GM19324 (cell line): ENCODE data around the gene NOX3.
"Not testable (repeated sequence)": the region's sequence is repeated elsewhere in the genome, so short reads cannot be mapped to it uniquely, and the experiment has no call there.

ENCODE experiments used
- ATAC-seq: cut with Tn5 transposase; IDR thresholded peaks from one replicate; pipeline ENCODE4 v1.9.1; 2021; ENCODE audit warnings: mild to moderate bottlenecking, moderate library complexity; ENCODE audit not compliant: unreplicated experiment, low FRiP score

Gene NOX3

DNA sequence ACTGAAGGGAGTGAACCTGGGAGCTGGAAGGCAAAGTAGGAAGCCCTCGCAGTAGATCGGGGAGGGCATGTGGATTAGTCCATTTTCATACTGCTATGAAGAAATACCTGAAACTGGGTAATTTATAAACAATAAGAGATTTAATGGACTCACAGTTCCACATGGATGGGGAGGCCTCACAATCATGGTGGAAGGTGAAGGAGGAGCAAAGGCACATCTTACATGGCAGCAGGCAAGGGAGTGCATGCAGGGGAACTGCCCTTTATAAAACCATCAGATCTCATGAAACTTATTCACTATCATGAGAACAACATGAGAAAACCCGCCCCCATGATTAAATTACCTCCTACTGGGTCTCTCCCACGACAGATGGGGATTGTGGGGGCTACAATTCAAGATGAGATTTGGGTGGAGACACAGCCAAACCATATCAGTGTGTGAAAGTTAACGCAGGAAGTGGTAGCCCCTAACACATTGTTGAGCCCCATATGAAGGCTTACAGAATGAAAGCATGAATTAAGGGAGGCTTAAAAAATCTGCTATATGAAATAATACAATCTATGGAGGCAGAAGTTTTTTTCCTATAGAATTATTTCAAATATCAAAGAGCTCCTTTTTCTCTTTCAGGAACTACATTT lies 15.5 kb upstream of the NOX3 start:
- ATAC-seq = not testable (repeated sequence)

DNA sequence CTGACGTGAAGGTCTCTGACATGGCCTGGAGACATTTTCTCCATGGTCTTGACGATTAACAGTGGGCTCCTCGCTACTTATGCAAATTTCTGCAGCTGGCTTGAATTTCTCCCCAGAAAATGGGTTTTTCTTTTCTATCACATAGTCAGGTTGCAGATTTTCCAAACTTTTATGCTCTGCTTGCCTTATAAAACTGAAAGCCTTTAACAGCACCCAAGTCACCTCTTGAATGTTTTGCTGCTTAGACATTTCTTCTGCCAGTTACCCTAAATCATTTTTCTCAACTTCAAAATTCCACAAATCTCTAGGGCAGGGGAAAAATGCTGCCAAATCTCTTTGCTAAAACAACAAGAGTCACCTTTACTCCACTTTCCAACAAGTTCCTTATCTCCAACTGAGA lies 12.9 kb upstream of the NOX3 start:
- ATAC-seq = not testable (repeated sequence)

DNA sequence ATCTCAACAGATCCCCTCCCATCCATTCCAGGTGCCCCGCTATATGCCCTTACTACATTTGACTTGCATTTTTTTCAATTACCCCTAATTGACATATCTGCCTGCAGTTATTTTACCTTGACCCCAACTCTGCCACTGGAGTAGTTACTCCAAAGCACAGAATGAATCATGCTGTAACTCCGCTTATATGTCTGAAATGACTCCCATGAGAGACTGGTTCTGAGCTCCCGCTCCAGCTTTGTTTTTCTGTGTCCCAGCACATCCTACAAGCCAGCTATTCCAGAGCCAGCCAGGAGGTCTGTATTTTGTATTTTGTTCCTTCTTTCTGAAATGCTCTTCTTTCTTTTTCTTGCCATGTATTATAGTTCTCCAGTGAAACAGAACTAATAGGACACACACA lies 10.9 kb upstream of the NOX3 start:
- no peak for ATAC-seq

DNA sequence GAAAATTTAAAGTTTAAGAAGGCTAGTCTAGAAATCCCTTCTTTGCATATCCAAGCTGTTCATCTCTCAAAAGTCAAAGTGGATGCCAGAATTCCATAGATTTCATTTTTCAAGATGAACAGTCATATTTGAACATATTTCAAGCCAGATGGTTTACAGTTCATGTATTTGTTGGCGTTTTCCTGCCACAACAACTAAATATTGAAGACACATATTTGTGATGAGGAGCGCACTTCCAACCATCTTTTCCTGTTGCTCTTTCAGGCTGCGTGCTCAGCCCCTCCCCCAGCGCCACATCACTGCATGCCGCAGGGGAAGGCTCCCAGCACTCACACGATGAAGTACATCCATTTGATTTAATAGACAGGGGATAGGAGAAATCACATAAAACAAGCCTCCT lies 5.9 kb upstream of the NOX3 start:
- no peak for ATAC-seq

DNA sequence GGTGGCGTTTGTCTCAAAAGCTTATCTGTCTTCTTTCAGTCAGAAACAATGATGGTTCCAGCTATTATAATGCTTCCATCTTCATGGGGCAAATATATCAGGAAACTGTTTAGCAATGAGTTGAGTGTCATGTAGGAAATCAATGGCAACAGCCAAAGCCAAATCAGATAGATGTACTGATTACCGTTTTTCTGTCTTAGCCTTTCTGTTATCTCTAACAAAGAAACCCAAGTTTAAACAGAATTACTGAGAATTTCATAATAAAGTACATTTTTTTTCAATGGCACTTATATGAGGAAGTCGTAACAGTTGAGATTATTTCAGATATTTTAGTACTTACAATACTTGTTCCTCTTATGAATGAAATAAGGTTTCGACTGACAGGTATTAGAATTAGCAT lies 1.2 kb downstream of the NOX3 start:
- no peak for ATAC-seq

DNA sequence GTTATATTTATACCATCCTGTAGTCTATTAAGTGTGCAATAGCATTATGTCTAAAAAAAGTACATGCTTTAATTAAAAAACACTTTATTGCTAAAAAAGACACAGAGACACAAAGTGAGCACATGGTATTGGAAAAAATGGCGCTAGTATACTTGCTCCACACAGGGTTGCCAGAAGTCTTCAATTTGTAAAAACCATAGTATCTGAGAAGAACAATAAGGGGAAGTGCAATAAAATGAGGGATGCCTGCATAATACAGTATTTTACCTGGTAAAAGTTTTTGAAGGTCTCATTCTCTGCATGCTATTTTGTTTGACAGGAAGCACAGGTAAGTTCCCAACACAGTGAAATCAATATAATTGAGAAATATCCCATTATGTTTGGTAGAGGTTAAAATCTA lies 1.6 kb downstream of the NOX3 start:
- ATAC-seq = no peak

DNA sequence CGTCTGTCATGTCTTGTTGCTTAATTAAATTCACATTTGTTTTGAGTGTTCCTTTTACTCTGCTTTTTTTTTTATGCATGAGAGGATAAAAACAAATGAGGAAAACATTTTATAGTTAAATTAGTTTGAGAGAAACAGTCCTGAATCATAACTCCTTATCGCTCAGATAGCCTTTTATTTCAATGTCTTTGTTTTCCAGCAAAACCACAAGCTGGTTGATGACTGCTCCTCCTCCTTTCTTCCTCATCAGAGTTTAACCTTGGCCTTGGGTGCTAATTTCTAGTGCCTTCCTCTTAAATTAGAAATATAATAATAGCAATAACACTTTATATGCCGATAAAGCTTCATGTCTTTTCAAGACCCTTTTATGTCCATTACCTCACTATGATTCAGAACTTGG lies 3.1 kb downstream of the NOX3 start:
- no peak for ATAC-seq

DNA sequence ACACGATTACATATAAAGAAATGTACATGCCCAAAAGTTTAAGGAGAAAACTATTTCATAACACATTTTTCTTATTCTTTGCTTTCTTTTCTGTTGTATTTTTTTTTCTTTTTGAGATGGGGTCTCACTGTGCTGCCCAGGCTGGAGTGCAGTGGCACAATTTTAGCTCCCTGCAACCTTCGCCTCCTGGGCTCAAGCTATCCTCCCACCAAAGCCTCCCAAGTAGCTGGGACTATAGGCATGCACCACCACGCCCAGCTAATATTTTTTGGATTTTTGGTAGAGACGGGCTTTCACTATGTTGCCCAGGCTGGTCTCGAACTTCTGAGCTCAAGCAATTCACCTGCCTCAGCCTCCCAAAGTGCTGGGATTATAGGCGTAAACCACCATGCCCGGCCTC lies 4.1 kb downstream of the NOX3 start:
- not testable (repeated sequence) for ATAC-seq

DNA sequence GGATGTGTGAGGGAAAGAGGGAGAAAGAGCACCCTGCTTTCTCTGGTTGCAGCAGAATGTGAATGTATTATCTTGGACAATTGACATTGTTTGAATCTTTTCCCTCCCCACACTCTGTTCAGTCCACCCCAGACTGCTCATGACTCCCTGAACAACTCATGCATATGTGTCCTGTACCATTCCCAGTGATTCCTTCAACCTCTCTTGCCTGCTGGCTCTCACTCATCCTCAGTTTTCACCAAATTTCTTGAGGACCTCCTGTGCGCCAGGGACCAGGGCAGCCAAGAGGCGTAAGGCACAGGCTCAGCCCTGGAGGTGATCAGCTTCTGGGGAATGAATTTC lies 5.4 kb downstream of the NOX3 start:
- no peak for ATAC-seq

DNA sequence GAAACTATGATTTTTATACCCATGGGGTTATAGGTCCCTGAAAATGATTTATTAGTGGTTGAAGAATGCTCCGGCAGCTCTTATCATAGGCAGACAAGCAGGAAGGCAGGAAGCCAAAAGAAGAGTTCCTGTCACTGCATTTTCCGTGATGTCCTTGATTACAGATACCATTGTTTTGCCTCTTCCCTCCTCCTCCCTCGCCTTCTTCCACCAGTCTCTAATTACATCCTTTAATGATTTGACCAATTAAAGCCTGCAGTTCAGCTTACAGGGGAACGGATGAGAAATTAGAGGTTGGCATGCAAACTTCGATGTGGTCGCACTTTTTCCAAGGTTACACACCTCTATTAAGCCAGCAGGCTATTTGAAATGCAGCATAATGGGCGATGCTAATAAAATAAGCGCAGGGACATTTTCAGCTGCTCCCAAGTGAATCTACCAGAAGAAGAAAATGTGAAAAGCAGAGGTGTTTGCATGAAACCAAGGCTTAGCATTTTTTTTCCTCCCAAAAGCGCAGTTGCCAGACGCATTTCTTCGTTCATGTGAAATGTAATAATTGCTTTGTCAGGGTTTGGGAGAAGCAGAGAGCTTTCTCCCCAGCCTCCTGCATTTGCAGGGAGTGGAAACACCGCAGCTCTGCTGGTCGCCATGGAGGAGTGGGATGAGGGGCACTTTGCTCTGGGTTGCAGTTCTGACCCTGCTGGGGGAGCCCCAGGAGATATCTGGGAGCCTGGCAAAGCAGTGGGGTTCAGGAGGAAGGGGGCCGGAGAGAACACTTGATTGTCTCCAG lies 6.0 kb downstream of the NOX3 start:
- ATAC-seq = no peak

DNA sequence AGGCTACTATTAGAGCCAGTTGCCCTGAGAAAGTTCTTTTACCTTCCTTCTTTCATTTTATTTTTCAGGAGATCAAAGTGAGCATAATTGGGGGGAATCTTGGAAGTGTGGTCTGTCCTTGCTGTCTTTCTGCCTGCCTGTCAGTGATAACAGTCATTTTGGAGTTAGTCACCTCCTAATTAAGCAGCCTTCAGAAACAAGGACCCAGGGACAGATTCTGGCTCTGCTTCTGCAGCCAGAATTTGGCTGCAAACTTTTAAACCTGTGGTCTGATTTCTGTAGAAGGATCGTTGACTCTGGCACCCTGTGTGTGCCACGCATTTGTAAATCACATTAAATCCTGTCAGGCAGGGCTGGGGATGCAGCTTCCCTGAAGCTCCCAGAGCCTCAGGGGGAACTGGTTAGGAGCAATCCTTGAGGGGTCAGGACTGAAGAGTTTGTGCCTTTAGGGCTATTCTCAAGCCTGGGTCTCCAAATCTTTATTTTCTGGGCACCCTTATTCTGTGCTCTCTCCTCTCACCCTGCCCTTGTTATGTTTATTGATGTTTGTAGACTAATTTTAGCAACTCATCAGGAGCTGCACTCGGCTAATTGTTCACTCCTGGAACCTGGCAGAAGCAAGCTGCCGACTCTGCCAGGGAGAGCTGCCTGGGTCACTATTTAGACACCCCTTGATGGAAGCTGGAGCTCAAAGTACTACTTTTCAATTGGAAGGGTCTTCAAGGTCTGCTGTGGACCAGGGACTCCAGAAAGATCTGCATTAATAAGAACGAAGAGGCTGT lies 6.8 kb downstream of the NOX3 start:
- no peak for ATAC-seq

DNA sequence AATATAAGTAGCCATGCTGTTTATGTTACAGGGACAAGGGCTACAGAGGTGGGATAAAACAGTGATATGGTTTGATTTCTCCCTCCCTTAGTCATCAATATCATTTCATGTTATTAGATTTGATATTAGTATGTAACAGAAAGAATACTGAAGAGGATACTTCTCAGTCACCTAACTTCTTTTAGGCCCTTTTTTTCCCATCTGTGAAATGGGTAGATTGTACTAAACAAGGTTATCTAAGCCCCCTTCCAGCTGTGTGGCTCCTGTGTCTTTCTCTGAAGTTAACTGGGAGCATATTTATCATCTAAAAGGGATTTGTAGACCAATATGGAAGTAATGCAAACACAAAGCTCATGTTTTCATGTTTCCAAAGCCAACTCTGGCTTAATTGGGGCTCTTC lies 7.7 kb downstream of the NOX3 start:
- ATAC-seq = no peak

DNA sequence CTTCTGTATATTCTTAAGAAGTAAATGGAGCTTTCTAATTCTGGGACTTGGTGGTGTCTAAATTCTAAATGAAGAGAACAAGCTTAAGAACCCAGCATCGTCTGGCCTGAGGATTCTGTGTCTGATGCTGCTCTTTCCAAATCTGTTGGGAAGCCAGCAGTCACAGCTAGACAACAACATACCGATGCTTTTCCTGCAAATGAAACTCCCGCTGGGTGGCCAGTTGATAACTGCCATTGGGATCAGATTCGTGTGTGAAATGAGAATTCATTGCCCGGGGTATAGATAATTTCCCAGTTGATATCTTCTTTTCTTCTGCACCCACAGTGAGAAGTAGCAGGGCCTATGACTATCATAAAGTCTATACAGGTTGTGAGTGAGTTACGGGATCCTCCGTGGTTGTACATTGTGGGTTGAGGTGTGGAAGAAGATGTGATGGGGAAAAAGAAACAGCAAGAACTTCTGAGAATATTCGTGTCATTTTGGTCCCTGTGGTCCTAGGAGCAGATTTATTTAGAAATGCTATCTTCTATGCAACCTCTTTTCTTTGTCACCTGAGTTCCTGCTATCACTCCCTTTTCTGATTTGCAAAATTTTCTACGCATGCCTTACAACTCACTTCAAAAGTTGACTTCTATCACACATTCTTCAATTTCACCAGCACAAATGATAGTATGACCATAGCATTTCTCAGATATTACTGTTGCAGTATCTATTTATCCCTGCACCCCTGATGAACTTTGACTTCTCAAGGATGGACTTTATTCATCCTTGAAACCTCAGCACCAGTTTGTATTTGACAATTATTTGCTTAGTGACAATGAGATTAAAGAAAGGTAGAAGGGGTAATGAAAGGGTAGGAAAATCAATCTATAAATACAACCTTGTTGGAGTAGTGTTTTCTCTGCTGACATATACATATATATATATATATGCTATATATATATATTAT lies 10.4 kb downstream of the NOX3 start:
- ATAC-seq = no peak

DNA sequence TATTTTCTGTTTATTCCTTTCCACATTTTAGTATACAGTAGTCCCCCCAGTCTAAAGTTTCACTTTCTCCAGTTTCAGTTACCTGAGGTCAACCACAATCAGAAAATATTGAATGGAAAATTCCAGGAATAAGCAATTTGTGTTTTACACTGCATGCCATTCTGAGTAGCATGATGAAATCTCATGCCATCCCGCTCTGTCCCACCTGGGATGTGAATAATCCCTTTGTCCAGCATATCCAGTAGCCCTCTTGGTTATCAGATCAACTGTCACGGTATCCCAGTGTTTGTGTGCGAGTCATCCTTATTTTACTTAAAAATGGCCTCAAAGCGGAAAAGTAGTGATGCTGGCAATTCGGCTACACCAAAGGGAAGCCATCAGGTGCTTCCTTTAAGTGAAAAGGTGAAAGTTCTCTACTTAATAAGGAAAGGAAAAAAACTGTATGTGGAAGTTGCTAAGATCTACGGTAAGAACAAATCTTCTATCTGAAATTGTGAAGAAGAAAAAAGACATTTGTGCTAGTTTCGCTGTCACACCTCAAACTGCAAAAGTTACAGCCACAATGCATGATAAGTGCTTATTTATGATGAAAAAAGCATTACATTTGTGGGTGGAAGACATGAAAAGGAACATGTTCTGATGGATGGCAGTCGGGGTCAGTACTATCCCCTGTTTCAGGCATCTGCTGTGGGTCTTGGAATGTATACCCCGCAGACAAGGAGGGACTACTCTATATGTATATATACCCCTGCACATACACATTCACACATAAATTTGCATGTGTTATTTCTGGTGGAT lies 11.3 kb downstream of the NOX3 start:
- no peak for ATAC-seq

DNA sequence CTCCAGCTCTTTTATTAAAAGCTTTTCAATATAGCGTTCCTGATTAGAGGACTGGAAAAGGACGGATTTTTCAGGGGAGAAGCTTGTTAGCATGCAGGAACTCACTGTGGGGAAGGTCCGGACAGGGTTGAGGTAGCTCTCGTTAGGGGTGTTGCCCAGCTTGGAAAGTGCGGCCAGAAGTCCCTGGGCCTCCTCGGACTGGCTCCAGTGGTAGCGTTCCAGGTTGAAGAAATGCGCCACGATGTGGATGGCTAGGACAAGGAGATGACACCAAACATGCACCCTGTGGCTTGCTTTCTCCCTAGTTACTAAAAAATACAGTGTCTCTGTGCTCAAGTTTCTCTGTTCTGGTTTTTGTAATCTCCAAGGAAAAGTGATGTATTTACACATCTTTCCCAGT lies 12.5 kb downstream of the NOX3 start:
- ATAC-seq = no peak

DNA sequence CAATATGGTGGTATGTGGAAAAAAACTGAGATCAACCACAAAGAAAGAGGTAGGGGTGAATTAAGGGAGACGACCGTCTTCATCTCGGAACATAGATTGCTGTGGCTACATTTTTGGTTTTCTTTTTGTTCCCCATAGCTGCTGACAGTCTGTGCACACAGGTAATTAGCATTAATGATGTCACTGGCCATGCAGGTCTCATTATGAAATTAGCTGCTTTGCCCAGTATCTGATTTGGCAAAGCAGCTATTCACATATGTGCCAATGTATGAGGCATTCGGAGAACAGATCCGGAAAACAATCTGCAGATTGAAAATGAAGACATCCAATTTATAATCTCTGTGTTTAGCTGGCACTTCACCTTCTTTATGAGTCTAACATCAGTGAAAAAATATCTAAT lies 13.1 kb downstream of the NOX3 start:
- ATAC-seq = no peak

DNA sequence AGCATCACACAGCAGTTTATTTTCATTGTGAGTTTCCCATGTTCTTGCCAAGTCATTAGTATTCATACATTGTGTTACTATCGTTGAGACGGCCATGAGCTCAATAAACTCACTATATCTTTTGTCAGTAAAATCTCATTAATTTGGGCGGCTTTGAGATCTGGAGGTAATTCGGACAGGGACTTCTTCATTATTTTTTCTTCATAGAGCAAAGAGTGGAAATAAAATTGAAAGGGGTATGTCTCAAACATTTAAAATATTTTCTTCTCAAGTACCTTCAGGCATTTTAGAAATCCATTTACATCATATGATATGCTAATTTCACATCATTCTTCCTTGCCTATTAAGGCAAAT lies 14.6 kb downstream of the NOX3 start:
- ATAC-seq = no peak

DNA sequence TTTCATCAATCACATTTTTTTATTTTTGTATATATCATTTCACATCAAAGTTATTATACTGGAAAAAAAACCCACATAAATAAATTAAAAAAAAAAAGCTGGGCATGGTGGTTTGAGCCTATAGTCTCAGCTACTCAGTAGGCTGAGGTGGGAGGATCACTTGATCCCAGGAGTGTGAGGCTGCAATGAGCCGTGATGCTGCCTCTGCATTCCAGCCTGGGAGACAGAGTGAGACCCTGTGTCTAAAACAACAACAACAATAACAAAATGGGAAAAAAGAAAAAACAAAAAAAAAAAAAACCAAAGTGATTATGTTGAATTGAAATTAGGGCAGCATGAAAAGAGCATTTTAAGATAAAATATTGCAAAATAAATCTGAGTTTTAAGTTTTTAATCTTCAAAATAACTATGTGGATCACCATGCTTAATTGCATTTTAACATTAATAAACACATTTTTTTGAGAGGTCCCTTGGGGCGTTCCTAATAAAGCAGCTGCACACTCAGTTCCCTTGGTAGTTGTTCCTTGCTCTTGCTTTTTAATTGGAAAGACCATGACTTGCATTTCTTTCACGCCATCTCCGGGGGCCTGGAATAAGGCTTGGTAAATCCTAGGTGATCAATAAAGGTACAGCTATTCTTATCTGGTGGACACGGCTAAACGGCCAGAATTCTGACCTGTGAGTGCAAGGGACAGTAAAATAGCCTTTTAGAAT lies 15.1 kb downstream of the NOX3 start:
- ATAC-seq = no peak

DNA sequence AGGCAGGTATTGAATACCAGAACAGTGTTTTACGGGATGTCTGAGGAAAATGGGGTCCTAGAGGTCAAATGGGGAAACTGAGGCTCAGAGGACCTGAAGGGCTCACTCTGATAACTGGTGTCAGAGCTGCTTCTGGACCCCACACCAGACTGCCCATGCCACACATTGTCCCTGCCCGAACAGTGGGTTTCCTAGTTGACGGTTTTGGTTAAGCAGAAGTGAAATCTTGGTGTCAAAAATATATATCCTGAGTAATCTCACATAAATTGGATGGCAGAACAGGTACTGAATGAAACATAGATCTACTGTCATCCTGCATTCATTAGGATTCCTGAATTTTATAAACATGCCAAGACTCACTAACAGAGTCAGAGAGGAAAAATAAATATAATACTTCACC lies 16.3 kb downstream of the NOX3 start:
- ATAC-seq = no peak
